ENCODE measurements around the gene DGCR8.

DGCR8 gene

DNA sequence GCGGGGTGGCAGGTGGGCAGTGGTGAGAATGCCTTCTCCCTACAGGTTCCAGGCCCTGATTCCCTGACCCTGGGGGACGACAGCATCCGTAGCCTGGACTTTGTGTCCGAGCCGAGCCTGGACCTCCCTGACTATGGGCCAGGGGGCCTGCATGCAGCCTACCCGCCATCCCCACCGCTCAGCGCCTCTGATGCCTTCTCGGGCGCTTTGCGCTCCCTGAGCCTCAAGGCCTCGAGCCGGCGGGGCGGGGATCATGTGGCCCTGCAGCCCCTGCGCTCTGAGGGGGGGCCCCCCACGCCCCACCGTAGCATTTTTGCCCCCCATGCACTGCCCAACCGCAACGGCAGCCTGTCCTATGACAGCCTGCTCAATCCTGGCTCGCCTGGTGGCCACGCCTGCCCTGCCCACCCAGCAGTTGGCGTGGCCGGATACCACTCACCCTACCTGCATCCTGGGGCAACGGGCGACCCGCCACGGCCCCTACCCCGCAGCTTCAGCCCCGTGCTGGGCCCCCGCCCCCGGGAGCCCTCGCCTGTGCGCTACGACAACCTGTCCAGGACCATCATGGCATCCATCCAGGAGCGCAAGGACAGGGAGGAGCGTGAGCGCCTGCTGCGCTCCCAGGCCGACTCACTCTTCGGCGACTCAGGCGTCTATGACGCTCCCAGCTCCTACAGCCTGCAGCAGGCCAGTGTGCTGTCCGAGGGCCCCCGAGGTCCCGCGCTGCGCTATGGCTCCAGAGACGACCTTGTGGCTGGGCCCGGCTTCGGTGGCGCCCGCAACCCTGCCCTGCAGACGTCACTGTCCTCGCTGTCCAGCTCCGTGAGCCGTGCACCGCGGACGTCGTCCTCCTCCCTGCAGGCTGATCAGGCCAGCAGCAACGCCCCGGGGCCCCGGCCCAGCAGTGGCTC, 62.9 kb downstream of the DGCR8 start:
- DNase-seq = no peak

DNA sequence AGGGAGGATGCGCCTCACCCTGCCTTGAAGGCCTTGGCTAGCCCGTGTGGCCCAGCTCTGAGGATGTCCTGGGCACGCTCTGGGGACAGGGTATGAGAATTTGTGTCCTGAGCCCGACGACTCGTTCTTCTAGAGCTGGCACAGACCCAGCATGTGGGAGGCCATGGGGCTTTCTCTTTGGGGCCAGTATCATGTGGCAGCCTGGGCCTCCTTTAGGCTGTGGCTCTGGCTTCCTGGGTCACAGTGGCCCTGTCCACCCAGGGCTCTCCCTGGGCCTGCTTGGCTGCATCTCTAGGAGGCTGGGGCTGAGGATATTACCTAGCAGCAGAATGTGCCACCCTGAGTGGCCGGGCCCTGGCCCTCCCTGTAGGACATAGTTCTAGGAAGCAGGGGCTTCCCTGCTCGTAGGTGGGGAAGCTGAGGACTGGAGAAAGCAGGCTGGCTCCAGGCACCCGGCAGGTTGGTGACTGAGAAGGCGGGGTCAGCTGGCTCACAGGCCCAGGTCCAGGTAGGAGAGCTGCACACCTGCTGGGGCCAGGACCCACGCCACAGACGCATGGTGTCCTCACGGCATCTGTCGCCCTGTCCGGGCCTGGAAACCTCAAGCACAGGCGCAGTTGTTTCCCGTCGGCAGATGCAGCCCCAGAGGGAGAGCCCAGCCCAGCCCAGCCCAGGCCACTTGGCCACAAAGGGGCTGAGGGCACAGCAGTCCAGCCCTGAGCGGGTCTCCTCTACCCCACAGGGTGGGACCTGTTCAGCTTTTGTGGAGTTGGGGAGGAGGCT, 64.0 kb downstream of the DGCR8 start:
- DNase-seq = no peak

DNA sequence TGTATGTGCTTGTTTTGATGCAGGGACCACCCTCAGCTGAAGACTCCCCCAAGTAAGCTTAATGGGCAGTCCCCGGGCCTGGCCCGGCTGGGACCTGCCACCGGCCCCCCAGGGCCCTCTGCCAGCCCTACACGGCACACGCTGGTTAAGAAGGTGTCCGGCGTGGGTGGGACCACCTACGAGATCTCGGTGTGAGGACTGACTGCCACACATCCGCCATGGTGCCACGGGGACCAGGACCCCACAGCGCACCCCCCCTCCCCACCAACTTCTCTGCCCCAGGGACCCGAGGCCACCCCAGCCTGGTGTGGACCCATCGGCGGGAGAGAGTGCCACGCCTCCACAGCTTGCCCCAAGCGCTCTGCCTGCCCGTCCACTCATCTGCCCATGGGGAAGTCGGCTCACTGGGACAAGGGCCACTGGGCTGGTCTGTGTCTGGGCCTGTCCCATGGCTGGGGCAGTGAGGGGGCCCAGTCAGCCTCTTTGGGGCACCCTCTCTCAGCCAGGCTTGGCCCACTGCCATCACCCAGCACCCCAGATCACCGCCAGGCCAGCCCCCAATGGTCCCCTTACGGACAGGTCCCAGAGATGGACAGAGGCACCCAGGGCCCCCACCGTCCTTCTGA, 65.3 kb downstream of the DGCR8 start:
- DNase-seq = no peak

DNA sequence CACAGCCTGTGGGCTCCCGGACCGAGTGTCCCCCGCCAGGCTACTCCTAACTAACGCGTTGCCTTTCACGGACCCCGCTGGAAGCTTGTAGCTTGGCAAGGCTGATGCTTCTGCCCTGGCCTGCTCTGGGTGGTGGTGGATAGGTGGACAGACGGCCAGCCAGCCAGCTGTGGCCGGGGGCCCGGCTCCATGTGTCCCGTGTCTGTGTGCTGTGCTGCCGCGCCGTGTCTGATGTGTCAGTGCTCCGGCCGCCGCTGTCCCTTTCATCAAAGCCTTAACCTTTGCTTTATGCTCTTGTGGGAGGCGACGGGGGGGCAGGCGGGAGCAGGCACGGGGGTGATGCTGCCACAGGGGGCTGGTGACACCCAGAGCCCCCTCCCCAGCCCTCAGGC, 65.8 kb downstream of the DGCR8 start:
- DNase-seq = no peak

DNA sequence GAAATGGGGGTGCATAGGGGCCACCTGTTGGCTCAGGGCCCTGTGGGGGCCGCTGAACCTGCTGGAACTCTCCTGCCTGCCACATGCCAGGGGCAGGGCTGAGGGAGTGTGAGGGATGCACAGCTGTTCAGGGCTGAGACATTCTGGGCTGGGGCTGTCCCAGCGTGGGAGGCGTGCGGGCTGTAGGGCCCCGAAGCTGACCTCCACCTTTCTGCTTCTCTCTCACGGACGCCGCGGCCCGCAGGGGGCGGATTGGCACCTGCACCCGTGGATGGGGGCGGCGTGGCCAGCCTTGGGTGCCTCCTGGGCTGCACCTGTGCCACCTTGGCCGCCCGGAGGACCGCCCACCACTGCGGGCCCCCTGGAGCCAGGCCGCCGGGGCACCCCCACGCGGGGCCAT, 66.7 kb downstream of the DGCR8 start:
- DNase-seq = no peak

DNA sequence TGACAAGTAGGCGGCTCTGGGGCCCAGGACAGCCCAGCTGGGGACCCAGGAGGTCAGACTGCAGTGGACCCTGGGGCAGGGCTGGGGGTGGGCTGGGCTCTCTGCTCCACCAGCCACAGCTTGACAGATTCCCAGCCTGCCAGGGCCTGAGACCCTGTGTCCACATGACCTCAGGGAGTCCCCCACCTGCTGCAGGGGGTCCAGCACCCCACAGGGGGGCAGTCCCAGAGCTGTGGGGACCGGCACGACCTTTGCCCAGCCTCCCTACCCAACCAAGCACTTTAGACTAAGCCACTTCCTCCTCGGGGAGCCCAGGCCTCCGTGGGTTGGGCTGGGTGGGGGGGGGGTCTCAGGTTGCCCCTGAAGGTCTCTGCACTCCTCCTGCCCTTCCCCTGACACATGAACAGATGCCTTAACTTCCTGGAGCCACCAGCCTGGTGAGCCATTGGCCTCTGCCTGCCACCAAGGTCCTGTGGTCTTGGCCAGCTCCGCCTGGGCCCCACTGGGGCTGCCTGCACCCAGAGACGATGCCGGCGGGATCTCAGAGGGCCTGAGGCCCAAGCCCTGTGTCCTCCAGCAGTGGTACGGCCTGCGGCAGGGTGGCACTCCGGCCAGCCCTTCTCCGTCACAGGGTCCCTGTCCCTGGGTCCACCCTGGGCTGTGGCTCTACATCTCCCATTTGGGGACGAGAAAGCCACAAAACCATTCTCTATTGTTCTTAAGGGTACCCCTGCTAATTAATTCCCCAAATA, 67.4 kb downstream of the DGCR8 start:
- DNase-seq = no peak

DNA sequence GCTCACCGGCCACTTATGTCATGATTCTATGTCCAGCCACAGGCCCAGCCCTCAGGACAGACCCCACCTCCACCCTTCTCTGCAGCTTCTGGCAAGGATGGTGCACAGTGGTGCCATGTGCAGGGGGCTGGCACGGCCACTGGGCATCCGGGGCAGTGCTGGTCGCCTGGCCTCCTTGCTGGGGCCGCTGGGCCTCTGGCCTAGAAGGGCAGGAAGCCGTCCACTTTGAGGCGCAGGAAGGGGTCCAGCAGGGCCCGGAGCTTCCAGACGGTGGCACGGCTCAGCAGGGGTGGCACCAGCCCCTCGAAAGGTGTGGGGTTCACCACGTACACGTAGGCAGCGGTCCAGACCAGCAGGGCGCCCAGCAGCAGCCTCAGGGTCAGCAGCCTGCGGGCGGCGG, 68.4 kb downstream of the DGCR8 start:
- DNase-seq = no peak

DNA sequence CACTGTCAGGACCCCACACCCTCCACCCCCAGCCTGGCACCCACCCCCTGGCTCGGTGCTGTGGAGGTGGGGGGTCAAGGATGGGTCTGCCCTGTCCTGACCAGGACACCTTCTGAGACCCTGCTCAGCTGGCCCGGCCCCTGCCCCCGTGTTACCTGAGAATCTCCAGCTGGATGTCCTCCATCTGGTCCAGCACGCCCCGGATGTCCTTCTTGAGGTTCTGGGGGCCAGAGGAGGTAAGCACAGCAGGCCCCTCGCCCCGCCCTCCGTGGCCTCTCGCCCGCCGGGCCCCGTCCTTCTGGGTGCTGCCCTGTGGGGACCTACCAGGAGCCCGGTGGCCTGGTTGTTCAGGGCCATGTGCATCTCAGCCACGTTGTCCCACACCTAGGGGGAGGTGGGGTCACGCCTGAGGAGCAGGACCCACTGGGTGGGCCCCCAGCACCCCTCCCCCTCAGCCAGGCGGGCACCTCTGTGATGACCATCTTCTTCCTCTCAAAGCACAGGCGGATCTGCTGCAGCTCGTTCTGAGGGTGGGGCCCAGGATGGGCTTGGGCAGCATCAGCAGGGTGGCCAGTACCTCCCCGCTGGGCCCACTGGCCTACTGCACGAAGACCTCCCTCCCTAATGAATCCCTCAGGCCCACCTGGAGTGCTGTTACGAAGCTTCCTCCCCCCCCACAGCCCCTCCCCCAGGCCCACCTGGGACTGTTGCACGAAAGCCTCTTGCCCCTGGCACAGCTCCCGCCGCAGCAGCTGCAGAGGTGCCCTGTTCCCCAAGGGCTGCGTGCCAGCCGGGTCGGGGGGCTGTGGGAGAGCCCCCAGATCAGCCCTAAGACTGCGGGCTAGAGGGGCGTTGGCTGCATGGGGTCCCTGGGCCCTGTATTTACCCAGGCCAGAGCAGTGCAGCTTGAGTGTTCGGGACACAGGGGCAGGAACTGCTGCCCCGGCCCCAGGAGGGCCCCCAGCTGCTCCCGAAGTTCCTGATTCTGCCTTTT, 69.5 kb downstream of the DGCR8 start:
- DNase-seq = no peak

DNA sequence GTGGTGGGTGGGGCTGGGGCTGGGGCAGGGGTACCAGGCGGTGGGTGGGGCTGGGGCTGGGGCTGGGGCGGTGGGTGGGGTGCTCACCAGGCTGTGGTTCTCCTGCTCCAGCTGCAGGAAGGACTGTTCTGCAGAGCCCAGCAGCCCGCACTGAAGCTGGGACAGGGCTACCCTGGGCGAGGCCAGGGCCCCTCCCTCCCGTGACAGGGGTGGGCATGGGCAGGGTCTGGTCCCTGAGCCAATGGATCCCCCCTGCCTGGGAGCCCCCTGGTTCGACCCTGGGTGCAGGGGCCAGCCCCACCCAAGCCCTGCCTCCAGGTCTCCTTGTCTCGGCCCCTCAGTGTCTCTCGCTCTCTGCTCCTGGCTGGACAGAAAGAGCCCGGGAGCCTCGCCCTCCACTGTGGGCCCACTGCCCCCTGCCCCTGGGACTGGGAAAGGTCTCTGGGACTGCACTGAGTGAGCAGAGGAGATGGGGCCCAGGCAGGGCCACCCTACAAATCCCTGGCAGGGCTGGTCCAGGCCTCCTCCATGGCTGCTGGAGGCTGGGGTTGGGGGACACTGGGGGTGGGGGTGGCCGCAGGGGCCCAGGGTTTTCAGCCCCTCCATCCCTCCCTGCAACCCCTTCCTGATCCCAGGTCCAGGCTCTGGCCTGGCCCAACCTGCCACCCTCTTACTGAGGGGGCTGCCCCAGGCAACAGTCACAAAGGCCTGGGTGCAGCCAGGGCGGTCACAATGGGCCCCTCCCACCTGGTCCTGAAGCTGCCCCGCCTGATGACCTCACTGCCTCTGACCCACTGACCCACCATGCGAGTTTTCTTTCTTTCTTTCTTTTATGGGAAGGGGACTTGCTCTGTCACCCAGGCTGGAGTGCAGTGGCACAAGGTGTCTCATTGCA, 70.6 kb downstream of the DGCR8 start, which contains the start of gene CCDC188:
Gene CCDC188 (minus strand): TSS at position 675 of the 895 bp plus-strand sequence. CDS start 69 bp downstream, at position 606.
- DNase-seq = no peak

DNA sequence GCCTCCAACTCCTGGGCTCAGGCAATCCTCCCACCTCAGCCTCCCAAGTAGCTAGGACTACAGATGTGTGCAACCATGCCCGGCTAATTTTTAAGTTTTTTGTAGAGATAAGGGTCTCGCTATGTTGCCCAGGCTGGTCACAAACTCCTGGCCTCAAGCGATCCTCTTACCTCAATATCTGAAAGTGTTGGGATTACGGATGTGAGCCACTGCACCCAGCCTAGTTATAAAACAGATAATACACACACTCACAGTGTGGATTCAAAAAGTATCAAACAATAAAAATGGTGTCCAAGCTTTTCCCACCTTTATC, 71.2 kb downstream of the DGCR8 start:
- DNase-seq = no peak

DNA sequence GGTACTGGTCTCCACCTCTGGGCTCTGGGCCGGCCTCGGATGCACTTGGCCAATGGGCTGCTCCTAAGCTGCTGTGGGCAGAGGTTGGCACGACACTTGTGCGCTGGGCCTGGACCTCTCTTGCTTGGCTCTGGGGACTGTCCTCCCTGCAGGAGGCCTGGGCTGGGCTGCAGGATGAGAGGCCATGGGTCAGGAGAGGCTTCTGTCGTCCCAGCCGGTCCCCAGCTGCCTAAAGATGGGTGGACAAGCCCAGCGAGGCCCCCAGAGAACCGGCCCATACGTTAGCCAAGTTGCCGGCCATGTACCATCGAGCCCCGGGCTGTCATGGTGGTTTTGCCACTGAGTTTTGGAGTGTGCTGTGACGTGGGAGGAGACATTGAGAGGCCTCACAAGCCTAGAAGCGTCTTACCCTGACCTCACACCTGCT, 72.4 kb downstream of the DGCR8 start:
- no peak for DNase-seq

DNA sequence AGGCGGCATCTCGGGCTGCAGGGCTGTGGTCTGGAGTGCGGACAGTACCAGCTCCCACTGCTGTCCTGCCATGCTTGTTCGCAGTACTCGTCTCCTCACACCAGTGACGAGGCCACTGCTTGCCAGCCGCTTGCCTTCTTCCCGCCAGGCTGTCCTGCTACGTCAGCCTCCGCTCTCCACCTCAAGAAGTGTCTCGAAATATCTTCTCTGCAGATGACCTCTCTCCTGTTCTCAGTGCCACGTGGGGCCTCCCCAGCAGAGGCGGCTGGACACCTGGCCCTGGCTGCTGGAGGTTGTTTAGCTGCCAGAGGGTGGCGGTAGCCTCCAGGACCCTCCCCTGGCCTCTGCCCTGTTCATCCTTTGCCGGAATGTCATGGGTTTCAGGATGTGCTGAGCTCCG, 73.9 kb downstream of the DGCR8 start:
- DNase-seq = no peak

DNA sequence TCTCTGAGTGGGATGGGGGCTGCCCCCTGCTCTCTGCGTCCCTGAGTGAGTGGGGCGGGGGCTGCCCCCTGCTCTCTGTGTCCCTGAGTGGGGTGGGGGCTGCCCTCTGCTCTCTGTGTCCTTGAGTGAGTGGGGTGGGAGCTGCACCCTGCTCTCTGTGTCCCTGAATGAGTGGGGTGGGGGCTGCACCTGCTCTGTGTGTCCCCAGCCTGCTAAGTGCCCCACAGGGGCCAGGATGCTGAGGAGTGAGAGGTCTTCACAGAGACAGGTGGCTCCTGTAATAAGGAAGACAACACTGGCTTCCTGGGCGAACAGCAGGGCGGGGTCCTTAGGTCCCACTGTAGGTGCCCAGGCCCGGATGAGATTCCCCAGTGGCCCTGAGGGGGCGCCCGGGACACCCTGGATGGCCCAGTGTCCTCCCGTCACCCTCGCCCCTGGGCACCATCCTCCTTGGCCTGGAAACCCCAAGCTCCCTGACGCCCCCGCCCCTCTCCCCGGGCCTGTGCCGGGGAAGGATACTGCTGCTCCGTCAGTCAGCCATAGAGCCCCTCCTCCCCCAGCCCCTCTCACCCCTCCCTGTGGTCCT, 74.7 kb downstream of the DGCR8 start:
- DNase-seq = no peak

DNA sequence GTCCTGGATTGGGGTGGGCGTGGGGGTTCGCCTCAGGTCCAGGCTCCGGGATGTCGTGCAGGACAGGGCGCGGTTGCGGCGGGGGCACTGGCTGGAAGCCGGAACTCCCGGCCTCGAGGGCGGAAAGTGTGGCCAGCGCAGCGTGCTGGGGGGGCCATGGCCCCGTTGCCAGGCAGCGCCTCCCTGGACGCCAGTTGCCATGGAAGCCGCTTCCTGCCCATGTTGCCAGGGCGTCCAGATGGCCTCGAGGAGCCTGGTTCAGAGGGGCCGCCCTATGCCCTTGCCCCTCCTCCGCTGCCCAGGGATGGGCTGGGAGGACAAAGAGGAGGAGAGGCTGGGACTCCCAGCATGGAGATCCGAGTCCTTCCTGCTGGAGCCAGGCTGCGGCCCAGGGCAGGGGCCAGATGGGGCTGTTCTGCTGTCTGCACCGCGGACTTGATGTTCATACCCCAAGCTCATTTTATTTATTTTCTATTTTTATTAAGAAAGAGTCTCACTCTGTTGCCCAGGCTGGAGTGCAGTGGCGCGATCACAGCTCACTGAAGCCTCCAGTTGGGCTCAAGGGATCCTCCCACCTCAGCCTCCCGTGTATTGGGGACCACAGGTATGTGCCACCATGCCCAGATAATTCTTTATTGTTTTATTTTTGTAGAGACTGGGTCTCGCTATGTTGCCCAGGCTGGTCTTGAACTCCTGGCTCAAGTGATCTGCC, 75.4 kb downstream of the DGCR8 start:
- DNase-seq = no peak

DNA sequence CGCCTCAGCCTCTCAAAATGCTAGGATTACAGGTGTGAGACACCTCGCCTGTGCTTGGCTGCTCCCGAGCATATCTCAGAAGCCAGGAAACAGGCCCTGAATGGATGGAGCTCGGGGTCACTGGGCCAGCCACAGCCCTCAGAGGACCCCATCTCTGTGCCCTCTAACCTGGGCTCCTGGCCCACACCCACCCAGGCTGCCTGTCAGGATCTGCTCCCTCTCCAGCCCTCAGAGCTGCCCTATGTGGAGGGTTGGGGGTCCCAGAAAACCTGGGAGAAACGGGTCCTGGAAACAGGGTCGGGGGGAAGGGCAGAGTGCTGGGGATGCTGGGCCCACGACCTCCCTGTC, 76.0 kb downstream of the DGCR8 start:
- DNase-seq = no peak

DNA sequence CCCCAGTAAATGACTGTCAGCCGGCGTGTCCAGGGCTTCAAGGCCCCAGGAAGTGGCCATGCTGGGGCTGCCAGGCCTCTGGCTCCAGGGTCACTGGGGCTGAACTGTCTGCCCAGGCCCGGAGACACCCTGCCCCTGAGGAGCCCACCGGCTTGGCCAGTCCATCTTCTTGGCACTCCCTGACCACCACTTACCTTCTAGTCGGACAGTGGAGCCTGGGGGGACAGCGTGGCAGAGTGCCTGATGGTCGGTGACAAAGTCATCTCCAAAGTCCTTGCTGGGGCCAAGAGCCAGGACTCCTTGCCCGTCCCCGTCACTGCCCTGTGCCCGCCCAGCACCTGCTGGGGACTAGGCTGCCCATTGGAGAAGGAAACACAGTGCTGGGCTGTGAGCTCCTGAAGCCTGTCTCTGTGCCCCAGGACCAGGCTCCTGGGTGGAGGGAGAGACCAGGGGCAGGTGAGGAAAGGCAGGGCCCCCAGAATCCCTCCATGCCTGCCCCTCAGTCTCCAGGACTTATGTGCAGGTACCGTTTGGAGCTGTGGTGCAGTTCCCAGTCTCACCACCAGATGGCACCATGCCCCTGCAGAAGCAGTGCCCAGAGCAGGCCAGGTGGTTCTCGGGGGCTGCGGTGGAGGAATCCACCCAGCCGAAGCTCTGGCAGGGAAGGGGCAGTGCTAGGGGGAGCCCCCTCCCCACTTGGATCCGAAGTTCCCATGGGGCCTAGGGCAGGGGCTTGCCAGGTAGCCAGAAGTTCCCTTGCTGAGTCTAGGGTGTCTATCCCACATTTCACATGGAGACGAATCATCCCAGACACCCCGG, 76.8 kb downstream of the DGCR8 start:
- peak; percentile 75 to 89 for DNase-seq

DNA sequence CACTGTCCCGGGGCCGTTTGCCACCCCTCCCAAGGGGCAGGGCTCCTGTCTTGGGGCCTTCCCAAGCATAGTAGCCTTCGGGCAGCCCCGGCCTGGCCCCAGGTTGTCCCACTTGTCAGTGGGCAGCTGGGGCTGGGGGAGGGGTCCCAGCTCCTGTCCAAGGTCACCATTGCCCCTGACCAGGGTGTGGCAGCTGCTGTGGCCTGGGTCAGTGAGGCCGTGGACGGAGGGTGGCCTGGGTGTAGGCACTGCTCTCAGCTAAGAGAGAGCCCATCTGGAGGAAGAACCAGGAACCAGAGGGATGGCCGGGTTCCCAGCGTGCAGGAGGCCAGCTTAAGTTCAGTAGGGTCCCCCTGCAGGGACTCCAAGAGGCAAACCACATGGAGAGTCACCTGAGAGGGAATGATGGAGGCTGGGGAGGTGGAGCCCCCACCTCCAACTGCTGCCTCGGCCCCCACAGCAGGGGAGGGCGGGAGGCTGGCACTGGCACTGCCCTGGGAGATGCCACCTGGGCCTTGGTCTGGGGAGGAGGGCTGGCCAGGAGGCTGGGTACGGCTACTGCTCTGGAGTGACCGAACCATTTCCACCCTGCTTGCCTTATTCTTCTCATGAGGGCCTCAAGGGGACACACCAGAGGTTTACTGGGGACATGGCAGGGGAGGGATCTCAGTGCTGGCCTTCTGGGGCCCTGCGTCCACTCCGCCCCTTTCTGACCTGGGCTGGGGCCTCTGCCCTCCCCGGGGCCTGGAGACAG, 77.6 kb downstream of the DGCR8 start:
- no peak for DNase-seq

All from activated CD4-positive, alpha-beta T cell treated with anti-CD3 and anti-CD28 coated beads for 4 hours (primary cell).